Parietal lobe (tissue), 1 donor: ENCODE measurements around the gene TAS2R14. TPM values are rescaled to one million over a fixed set of nuclear protein-coding genes. Genes with fewer than 3 reads are reported as not detected.

Experiments
- total RNA-seq: library from RNA; depleted of rRNA; stranded (reverse); fragments of >200 nt; gene quantifications from one replicate; pipeline ENCODE4 v1.2.3, GENCODE V29; 2014

TAS2R14 gene, protein sequence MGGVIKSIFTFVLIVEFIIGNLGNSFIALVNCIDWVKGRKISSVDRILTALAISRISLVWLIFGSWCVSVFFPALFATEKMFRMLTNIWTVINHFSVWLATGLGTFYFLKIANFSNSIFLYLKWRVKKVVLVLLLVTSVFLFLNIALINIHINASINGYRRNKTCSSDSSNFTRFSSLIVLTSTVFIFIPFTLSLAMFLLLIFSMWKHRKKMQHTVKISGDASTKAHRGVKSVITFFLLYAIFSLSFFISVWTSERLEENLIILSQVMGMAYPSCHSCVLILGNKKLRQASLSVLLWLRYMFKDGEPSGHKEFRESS
- 30.4 TPM for total RNA-seq

DNA sequence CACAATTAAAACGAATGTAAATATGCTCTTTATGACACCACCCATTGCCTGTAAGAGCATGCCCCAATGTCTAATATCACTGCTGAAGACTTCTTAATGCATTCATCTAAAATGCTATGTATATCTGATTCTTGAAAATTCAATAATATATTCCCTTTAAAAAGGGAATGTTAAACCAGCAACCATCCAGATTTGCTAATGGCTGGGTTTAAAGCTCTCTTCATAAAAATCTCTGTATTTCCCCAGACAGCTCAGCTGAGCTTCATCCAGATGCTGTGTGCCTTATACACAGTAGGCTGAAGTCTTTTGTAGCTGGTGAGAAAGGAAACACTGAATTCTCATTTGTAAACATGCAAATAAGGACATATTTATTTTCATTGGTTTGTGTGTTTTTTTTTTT, at the start of gene TAS2R14:
TSS of gene TAS2R14 (minus strand) at position 101 of the 400 bp plus-strand sequence. CDS start at position 45, 56 bp downstream.

DNA sequence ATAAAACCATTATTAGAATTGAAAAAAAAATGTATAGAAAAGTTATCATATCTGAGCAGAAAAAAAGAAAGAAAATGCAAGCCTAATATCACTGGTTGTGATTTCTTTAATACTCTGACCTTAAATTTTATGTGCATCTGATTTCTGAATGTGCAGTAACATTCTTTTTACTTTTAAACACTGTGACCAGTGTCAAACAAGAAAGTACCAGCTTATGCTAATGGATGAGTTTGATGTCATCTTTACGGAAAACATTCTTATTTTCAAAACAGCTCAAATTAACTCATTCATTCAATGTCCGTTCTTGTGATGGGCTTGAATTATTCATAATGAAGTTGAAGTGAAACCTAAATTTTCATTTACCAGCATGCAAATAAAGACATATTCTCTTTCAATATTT, 47.7 kb upstream of the TAS2R14 start, which contains the start of gene TAS2R50:
TSS of gene TAS2R50 (minus strand) at position 101 of the 400 bp plus-strand sequence. CDS start at position 49, 52 bp downstream.

GRCh38 chr12:10928746-10929286, 10.2 kb downstream of the TAS2R14 start, which contains the start of gene PRH2:
TSS of gene PRH2 (plus strand) at chr12:10929236. CDS start at chr12:10929274, 38 bp downstream.

DNA sequence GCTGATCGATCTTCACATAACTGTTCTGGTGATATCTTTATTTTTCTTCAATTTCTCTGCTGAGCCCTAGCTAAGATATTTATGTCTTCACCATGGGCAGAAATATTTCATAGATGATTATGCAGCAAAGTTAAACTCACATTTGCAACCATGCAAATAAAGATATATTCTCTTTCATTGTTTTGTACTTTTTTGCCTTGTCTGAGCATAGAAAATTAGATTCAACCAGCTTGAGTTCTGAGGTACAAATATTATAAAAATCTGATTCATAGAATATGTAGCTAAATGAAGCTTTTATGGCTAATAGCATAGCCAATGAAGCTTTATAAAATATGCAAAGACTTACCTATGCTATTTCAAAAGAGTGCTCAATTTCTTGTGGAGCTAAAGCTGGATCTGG, 29.6 kb downstream of the TAS2R14 start, which contains the start of gene TAS2R13:
TSS of gene TAS2R13 (minus strand) at position 101 of the 400 bp plus-strand sequence. CDS start 264 bp downstream, outside the sequence.

Other genes starting within 250 kb of the TAS2R14 start
- gene YBX3, start 215.9 kb downstream of the TAS2R14 start, total RNA-seq: 7.5 TPM
- gene TAS2R7, start 136.6 kb downstream of the TAS2R14 start, total RNA-seq: 0.94 TPM
- gene TAS2R8, start 132.0 kb downstream of the TAS2R14 start, total RNA-seq: 2.5 TPM
- gene TAS2R9, start 129.1 kb downstream of the TAS2R14 start, total RNA-seq: 2.8 TPM
- 15.0 TPM for gene TAS2R10, start 112.9 kb downstream of the TAS2R14 start, total RNA-seq
- 13.5 TPM for gene PRR4, start 89.8 kb downstream of the TAS2R14 start, total RNA-seq
- gene PRH1, start 55.0 kb downstream of the TAS2R14 start, total RNA-seq: 159 TPM
- 25.0 TPM for gene TAS2R13, start 29.7 kb downstream of the TAS2R14 start, total RNA-seq
- 2.8 TPM for gene PRH2, start 10.0 kb downstream of the TAS2R14 start, total RNA-seq
- 26.3 TPM for gene TAS2R50, start 47.6 kb upstream of the TAS2R14 start, total RNA-seq
- gene TAS2R20, start 59.0 kb upstream of the TAS2R14 start, total RNA-seq: 26.0 TPM
- 41.9 TPM for gene TAS2R19, start 83.4 kb upstream of the TAS2R14 start, total RNA-seq
- gene TAS2R31, start 92.1 kb upstream of the TAS2R14 start, total RNA-seq: 46.6 TPM
- gene TAS2R46, start 123.0 kb upstream of the TAS2R14 start, total RNA-seq: 14.4 TPM
- 31.9 TPM for gene TAS2R43, start 153.1 kb upstream of the TAS2R14 start, total RNA-seq
- 55.7 TPM for gene TAS2R30, start 195.4 kb upstream of the TAS2R14 start, total RNA-seq
- gene SMIM10L1, start 231.9 kb upstream of the TAS2R14 start, total RNA-seq: 9.7 TPM
- gene TAS2R42, start 247.7 kb upstream of the TAS2R14 start, total RNA-seq: not detected